Measurements from ENCODE around the gene STK24. TPM values are rescaled to one million over a fixed set of nuclear protein-coding genes. Genes with fewer than 3 reads are reported as not detected.
A peak's percentile ranks its signal among the peaks of the same experiment; 100 is the strongest.

STK24 gene
- total and polyA plus RNA-seq, 10 of the 15 experiments (the other 5 are each of a cell fraction or from before 2014, with no cell fraction given): 7.5 to 115 (median 52.9) TPM

GRCh38 chr13:98450539-98451111, 126.3 kb downstream of the STK24 start:
- no peak for FAIRE-seq
- DNase-seq (ENCODE audit: low read depth, low spot score): no peak

GRCh38 chr13:98450026-98450425, 126.9 kb downstream of the STK24 start:
- 0 out of 2 replicates have a peak, but pooled peaks have one; percentile 1 for TF ChIP-seq POLR2A (IDR thresholded peaks at IDR 0.05; ENCODE audit: low read depth, low read length)
- no peak for TF ChIP-seq MYC (IDR thresholded peaks at IDR 0.05; ENCODE audit: insufficient read depth, insufficient read length, insufficient replicate concordance, low read length, severe bottlenecking)
- DNase-seq (ENCODE audit: low read depth, low spot score) (no peak), ATAC-seq (no peak), FAIRE-seq (no peak)
- Histone ChIP-seq H4K20me1 (ENCODE audit: control insufficient read depth, insufficient read depth) (no peaks in the 10 kb centered on the region), H3K9ac (ENCODE audit: control insufficient read depth, insufficient read depth, low read length) (no peak overlapping the region), H3K4me2 (ENCODE audit: control insufficient read depth, insufficient read depth) (no peak overlapping the region), H3K4me3 (no peak overlapping the region), H2AFZ (ENCODE audit: control insufficient read depth, low read depth, low read length) (no peak overlapping the region), H3K27me3 (replicated peaks in 1 of 2; ENCODE audit: control insufficient read depth in 2 of 2, insufficient read depth in 2 of 2, low read length in 1 of 2) (no peaks in the 10 kb centered on the region), H3K36me3 (ENCODE audit: control insufficient read depth in 2 of 2, insufficient read depth in 2 of 2, low read length in 1 of 2) (peaks cover 8 to 25% of the 10 kb centered on the region in 2 experiments), H3K79me2 (ENCODE audit: control insufficient read depth, insufficient read depth, low read length) (no peaks in the 10 kb centered on the region), H3K9me3 (replicated peaks; ENCODE audit: control insufficient read depth, insufficient read depth, low read length) (no peaks in the 10 kb centered on the region), H3K27ac (ENCODE audit: control insufficient read depth, insufficient read depth) (no peak overlapping the region), H3K4me1 (ENCODE audit: control insufficient read depth, insufficient read depth, low read length) (peaks cover 6% of the 10 kb centered on the region)
- 57% methylated on average over 1 of the region's 1 CpG for WGBS (ENCODE audit: insufficient coverage, insufficient replicate concordance, low lambda C conversion rate, missing lambda C conversion rate)
- ChIA-PET CTCF (interaction anchor here (0.6 to 2.7 kb wide), 5 partner anchors 203 to 594 kb away, joined by 3 to 14 read pairs (median 3); no protein-coding TSS in a partner anchor), RAD21 (ENCODE audit: unreplicated experiment) (interaction anchor here (0.6 to 1.9 kb wide), 3 partner anchors 11 to 204 kb away, joined by 3 to 8 read pairs (median 3); no protein-coding TSS in a partner anchor), POLR2A (interaction anchor here (0.6 kb wide), 1 partner anchor 65 kb away, joined by 5 read pairs; no protein-coding TSS in a partner anchor), SMC1A (ENCODE audit: uncharacterized antibody, unreplicated experiment) (interaction anchor here (1.1 to 1.7 kb wide), 4 partner anchors 17 to 221 kb away, joined by 3 to 6 read pairs (median 4); no protein-coding TSS in a partner anchor)
- in situ Hi-C loops (cut with MboI): no loop called here
- intact Hi-C loops (cut with micrococcal nuclease; ENCODE audit: unreplicated experiment): no loop called here
- no TSS peak for BruUV-seq (replicated peaks)

More at GRCh38 chr13:98450539-98451111, 126.3 kb downstream of the STK24 start:
- no peaks in the 10 kb centered on the region for H3K27me3 ChIP-seq (replicated peaks in 1 of 2; ENCODE audit: control insufficient read depth in 2 of 2, insufficient read depth in 2 of 2, low read length in 1 of 2)
- no peak overlapping the region for H3K9ac ChIP-seq (ENCODE audit: control insufficient read depth, insufficient read depth, low read length)
- H3K4me3 ChIP-seq: no peak overlapping the region
- in situ Hi-C loops (cut with MboI): no loop called here
- no TSS peak for BruUV-seq (replicated peaks)
- no peaks in the 10 kb centered on the region for H3K9me3 ChIP-seq (replicated peaks; ENCODE audit: control insufficient read depth, insufficient read depth, low read length)
- 85% methylated on average over 14 of the region's 14 CpGs for WGBS (ENCODE audit: insufficient coverage, insufficient replicate concordance, low lambda C conversion rate, missing lambda C conversion rate)
- no peak overlapping the region for H3K27ac ChIP-seq (ENCODE audit: control insufficient read depth, insufficient read depth)
- H3K4me2 ChIP-seq (ENCODE audit: control insufficient read depth, insufficient read depth): no peak overlapping the region
- intact Hi-C loops (cut with micrococcal nuclease; ENCODE audit: unreplicated experiment): no loop called here
- H2AFZ ChIP-seq (ENCODE audit: control insufficient read depth, low read depth, low read length): no peak overlapping the region
- POLR2A ChIA-PET: interaction anchor here (0.6 kb wide), 1 partner anchor 64 kb away, joined by 5 read pairs; no protein-coding TSS in a partner anchor
- peaks cover 4% of the 10 kb centered on the region for H3K4me1 ChIP-seq (ENCODE audit: control insufficient read depth, insufficient read depth, low read length)
- H3K36me3 ChIP-seq (ENCODE audit: control insufficient read depth in 2 of 2, insufficient read depth in 2 of 2, low read length in 1 of 2): peaks cover 8 to 25% of the 10 kb centered on the region in 2 experiments
- no peak for TF ChIP-seq POLR2AphosphoS2 (IDR thresholded peaks at IDR 0.05; ENCODE audit: low read depth, low read length)
- TF ChIP-seq STAT1 (conservative IDR thresholded peaks at IDR 0.05): no peak
- no peak for TF ChIP-seq HCFC1 (IDR thresholded peaks at IDR 0.05; ENCODE audit: low read length)
- RAD21 ChIA-PET (ENCODE audit: unreplicated experiment): interaction anchor here (1.0 to 1.9 kb wide), 2 partner anchors 25 to 203 kb away, joined by 3 to 8 read pairs; no protein-coding TSS in a partner anchor
- H3K79me2 ChIP-seq (ENCODE audit: control insufficient read depth, insufficient read depth, low read length): no peaks in the 10 kb centered on the region
- SMC1A ChIA-PET (ENCODE audit: uncharacterized antibody, unreplicated experiment): interaction anchor here (1.1 to 1.7 kb wide), 4 partner anchors 16 to 221 kb away, joined by 3 to 6 read pairs (median 4); no protein-coding TSS in a partner anchor
- CTCF ChIA-PET: interaction anchor here (0.6 to 2.7 kb wide), 8 partner anchors 203 to 594 kb away, joined by 3 to 14 read pairs (median 3); no protein-coding TSS in a partner anchor
- ATAC-seq: no peak
- H4K20me1 ChIP-seq (ENCODE audit: control insufficient read depth, insufficient read depth): no peaks in the 10 kb centered on the region
